ENCODE results near the gene UBE2L3. TPM values are rescaled to one million over a fixed set of nuclear protein-coding genes. Genes with fewer than 3 reads are reported as not detected.

Gene UBE2L3
- total and polyA plus RNA-seq, 2 of the 8 experiments (the other 6 are each of a cell fraction or from before 2014, with no cell fraction given) = 63.5 to 90.0 TPM

DNA sequence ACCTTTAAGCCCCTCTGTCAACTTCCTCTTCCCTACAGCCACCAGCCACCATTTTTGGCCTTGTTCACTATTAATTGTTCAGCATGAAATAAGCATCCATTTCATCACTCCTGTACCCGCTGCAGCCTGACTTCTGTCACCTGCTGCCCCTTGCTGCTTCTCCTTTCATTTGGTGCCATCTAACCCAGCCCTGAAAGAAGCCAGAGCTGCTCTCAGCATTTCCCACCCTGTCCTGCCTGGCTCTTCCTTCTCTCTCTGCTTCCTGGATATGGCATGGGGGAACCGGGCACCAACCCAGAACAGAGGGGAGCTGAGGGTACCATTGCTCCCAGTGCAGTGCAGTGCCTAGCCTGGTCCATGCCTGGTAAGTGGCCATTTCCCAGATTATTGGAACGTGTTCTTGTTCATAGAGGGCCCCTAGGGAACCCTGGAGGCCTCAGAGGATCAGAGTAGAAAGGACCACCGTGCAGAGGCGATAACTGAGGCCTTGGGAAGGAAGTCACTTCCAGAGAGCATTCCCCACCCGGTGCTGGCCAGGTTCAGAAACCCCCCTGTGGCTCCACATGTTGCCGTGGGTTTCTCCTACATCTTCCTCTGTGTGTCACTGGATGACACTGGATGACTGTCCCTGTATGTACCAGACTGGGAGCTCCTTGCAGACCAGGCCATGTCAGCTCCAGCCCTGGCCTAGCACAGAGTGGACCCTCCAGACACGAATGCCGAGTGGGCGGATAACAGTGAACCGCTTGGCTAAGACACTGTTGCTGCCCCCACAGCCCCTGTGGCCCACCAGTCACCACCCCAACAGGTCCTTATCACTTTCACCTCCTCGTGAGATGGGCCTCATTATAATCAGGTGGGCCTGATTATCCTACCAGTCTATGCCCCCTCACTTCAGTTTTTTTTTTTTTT is 57.6 kb downstream of the UBE2L3 start:
- Histone ChIP-seq H3K27ac (ENCODE audit: low read depth, low read length) (no peak overlapping the region), H3K4me2 (ENCODE audit: insufficient read depth in 1 of 2, low read depth in 2 of 2, low read length in 2 of 2) (no peak overlapping the region), H3K79me1 (ENCODE audit: low read depth, low read length) (peaks cover 13% of the 10 kb centered on the region), H4K8ac (ENCODE audit: extremely low read depth, insufficient read depth, low read length) (no peak overlapping the region), H3K23ac (ENCODE audit: insufficient read length) (no peak overlapping the region), H3K9me3 (ENCODE audit: insufficient read depth in 2 of 2, low read depth in 1 of 2, low read length in 1 of 2) (no peaks in the 10 kb centered on the region), H3K4me1 (replicated peaks in 1 of 4; ENCODE audit: control insufficient read depth in 3 of 4, insufficient read depth in 4 of 4, low read length in 3 of 4) (peaks cover 0 to 3% (median 2%) of the 10 kb centered on the region in 4 experiments; a peak in 4 of 7 replicates), H4K91ac (replicated peaks; ENCODE audit: insufficient read length, low read length) (no peak overlapping the region), H3K36me3 (ENCODE audit: control insufficient read depth in 2 of 4, insufficient read depth in 4 of 4, low read length in 3 of 4) (peaks cover 0 to 15% (median 3%) of the 10 kb centered on the region in 4 experiments; a peak in 4 of 8 replicates), H2BK5ac (ENCODE audit: low read depth, low read length) (no peak overlapping the region; the same call in 1 of the 2 replicates), H4K20me1 (replicated peaks in 1 of 2; ENCODE audit: control insufficient read depth in 1 of 2, insufficient read depth in 2 of 2, low read length in 2 of 2) (peaks cover 29 to 35% of the 10 kb centered on the region in 2 experiments), H2BK12ac (ENCODE audit: low read depth, low read length) (no peak overlapping the region), H2BK20ac (ENCODE audit: low read length) (no peak overlapping the region), H3K56ac (replicated peaks; ENCODE audit: insufficient read length, low read depth, low read length) (no peak overlapping the region), H4K5ac (ENCODE audit: insufficient read length, low read depth, low read length) (no peak overlapping the region), H3K14ac (ENCODE audit: insufficient read length) (no peak overlapping the region), H2BK120ac (replicated peaks; ENCODE audit: low read depth, low read length) (no peak overlapping the region), H3K4me3 (ENCODE audit: extremely low read depth in 1 of 4, insufficient read depth in 2 of 4, low read depth in 3 of 4, low read length in 4 of 4) (no peak overlapping the region), H2AK5ac (ENCODE audit: low read depth, low read length) (no peak overlapping the region), H3K79me2 (ENCODE audit: control insufficient read depth in 1 of 2, insufficient read depth in 2 of 2, low read length in 2 of 2) (peaks cover 0 to 16% of the 10 kb centered on the region in 2 experiments; a peak in 1 of 4 replicates), H2BK15ac (ENCODE audit: low read length) (no peak overlapping the region), H3K4ac (replicated peaks; ENCODE audit: insufficient read length, low read depth, low read length) (no peak overlapping the region), H3K23me2 (ENCODE audit: low read depth, low read length) (no peaks in the 10 kb centered on the region; the same call in 1 of the 2 replicates), H3K18ac (ENCODE audit: extremely low read depth, low read length) (no peak overlapping the region), H3K9ac (replicated peaks in 1 of 4; ENCODE audit: extremely low read depth in 1 of 4, low read depth in 3 of 4, low read length in 3 of 4) (no peak overlapping the region), H3K27me3 (replicated peaks in 1 of 4; ENCODE audit: control insufficient read depth in 3 of 4, extremely low read depth in 1 of 4, insufficient read depth in 3 of 4, low read length in 3 of 4) (no peaks in the 10 kb centered on the region), H2AFZ (ENCODE audit: low read length) (no peak overlapping the region)
- WGBS, 2 experiments (ENCODE audit: extremely low coverage in 1 of 2, insufficient coverage in 1 of 2, insufficient read length in 1 of 2, insufficient replicate concordance in 2 of 2, low coverage in 1 of 2, low lambda C conversion rate in 2 of 2, missing lambda C conversion rate in 1 of 2) = 95% methylated on average over 12 of the region's 12 CpGs; no CpG with 5 or more reads in 1 of the 2 experiments
- TF ChIP-seq POLR2A (IDR thresholded peaks at IDR 0.05; ENCODE audit: control extremely low read depth in 1 of 2, low read depth in 2 of 2, low read length in 2 of 2) (0 out of 3 replicates have a peak, but pooled peaks of 1 of the 2 experiments have one; percentile 26), SIRT6 (IDR thresholded peaks at IDR 0.05; ENCODE audit: low read length) (no peak)
- TF ChIP-seq, protein P1, sequence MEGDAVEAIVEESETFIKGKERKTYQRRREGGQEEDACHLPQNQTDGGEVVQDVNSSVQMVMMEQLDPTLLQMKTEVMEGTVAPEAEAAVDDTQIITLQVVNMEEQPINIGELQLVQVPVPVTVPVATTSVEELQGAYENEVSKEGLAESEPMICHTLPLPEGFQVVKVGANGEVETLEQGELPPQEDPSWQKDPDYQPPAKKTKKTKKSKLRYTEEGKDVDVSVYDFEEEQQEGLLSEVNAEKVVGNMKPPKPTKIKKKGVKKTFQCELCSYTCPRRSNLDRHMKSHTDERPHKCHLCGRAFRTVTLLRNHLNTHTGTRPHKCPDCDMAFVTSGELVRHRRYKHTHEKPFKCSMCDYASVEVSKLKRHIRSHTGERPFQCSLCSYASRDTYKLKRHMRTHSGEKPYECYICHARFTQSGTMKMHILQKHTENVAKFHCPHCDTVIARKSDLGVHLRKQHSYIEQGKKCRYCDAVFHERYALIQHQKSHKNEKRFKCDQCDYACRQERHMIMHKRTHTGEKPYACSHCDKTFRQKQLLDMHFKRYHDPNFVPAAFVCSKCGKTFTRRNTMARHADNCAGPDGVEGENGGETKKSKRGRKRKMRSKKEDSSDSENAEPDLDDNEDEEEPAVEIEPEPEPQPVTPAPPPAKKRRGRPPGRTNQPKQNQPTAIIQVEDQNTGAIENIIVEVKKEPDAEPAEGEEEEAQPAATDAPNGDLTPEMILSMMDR (IDR thresholded peaks at IDR 0.05; ENCODE audit: control extremely low read depth in 1 of 3, insufficient read depth in 1 of 3, low read depth in 1 of 3, low read length in 3 of 3) = no peak
- DNase-seq (ENCODE audit: low read depth in 1 of 2, low spot score in 2 of 2) (no peak), FAIRE-seq (no peak)
- ChIA-PET CTCF (ENCODE audit: partially characterized antibody) (interaction anchor here (1.0 to 24.1 kb wide), 12 partner anchors 10 to 60 kb away, joined by 3 to 499 read pairs (median 6); partner anchors contain the start of genes CCDC116 and SDF2L1), POLR2A (ENCODE audit: partially characterized antibody) (interaction anchor here (0.8 to 10.2 kb wide), 6 partner anchors 9 to 50 kb away, joined by 3 to 74 read pairs (median 4); partner anchors contain the start of gene SDF2L1)
